NB4 (cell line): ENCODE data around the gene NFASC.

ENCODE experiments used
- MAX ChIP-seq: IDR thresholded peaks from 2 replicates; pipeline ENCODE4 v1.6.1; 2011; ENCODE audit warnings: low read depth, low read length
- POLR2A ChIP-seq: IDR thresholded peaks from 2 replicates; pipeline ENCODE4 v1.6.1; 2011; ENCODE audit warnings: mild to moderate bottlenecking; ENCODE audit not compliant: insufficient read length; ENCODE audit errors: extremely low read depth
- TF ChIP-seq, protein P1 (sequence below): IDR thresholded peaks from one replicate; pipeline ENCODE4 v1.5.1; 2012; ENCODE audit warnings: low read depth, low read length

DNA sequence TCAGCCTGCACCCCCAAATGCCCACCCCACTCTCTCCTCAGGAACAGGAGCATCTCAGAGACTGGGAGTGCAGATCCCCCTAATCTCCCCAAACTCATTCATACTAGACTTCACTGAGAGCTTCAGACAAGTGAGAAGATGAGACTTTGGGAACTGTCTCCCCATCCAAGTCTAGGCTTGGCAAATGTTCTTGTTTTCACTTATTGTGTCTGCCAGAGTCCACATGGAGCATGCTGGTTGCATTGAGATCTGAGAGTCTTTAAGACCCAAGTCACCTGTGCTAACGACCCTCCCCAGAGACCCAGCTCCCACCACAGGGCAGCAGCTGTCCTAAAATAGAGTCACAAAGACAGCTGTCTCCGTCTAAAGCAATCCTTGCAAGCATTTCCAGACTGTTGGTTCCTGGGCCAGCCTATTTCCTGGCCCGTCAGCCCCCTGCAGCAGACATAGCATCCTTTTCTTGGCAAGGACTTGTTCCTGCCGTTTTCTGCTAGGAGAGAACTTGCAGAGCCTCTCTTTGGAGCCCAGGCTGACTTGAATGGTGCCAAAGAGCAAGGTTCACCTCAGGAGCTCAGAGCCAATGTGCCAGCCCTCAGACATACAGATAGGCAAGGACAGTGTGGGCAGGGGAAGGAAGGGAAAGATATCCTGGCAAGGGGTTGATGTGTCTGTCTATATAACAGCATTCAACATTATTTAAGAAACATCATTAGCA, 170.5 kb downstream of the NFASC start:
- TF ChIP-seq, protein P1, sequence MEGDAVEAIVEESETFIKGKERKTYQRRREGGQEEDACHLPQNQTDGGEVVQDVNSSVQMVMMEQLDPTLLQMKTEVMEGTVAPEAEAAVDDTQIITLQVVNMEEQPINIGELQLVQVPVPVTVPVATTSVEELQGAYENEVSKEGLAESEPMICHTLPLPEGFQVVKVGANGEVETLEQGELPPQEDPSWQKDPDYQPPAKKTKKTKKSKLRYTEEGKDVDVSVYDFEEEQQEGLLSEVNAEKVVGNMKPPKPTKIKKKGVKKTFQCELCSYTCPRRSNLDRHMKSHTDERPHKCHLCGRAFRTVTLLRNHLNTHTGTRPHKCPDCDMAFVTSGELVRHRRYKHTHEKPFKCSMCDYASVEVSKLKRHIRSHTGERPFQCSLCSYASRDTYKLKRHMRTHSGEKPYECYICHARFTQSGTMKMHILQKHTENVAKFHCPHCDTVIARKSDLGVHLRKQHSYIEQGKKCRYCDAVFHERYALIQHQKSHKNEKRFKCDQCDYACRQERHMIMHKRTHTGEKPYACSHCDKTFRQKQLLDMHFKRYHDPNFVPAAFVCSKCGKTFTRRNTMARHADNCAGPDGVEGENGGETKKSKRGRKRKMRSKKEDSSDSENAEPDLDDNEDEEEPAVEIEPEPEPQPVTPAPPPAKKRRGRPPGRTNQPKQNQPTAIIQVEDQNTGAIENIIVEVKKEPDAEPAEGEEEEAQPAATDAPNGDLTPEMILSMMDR, result no peak
- TF ChIP-seq MAX (no peak), POLR2A (no peak)
